DND-41 (cell line): ENCODE measurements around the gene AJAP1.

ENCODE experiments used
- ATAC-seq: fragments of 200-7000 bp; cut with Tn5 transposase; 3 replicates; pipeline ENCODE4 v1.9.1; 2021; ENCODE audit warnings: low read depth; ENCODE audit not compliant: insufficient read depth
- DNase-seq: peaks from one replicate; pipeline ENCODE4 v3.0.0-alpha.2; 2020
- H2AFZ ChIP-seq: 2 replicates; pipeline ENCODE4 v1.6.0; 2012; ENCODE audit warnings: low read depth, low read length
- H3K27ac ChIP-seq: 2 replicates; pipeline ENCODE4 v1.5.1; 2012; ENCODE audit warnings: low read length, inconsistent platforms
- H3K27me3 ChIP-seq: fragments of 200-600 bp; sonication (generic); 2 replicates; pipeline ENCODE4 v1.6.0; 2012; ENCODE audit warnings: low read length, mild to moderate bottlenecking, inconsistent platforms; ENCODE audit not compliant: insufficient read depth, poor library complexity
- H3K36me3 ChIP-seq: 2 replicates; pipeline ENCODE4 v1.5.1; 2012; ENCODE audit warnings: low read length, inconsistent platforms; ENCODE audit not compliant: insufficient read depth
- H3K4me1 ChIP-seq: 2 replicates; pipeline ENCODE4 v1.5.1; 2012; ENCODE audit warnings: mild to moderate bottlenecking, low read length; ENCODE audit not compliant: insufficient read depth
- H3K4me2 ChIP-seq: 2 replicates; pipeline ENCODE4 v1.6.0; 2012; ENCODE audit warnings: mild to moderate bottlenecking, moderate library complexity, low read length, inconsistent platforms; ENCODE audit not compliant: insufficient read depth
- H3K4me3 ChIP-seq, 2 experiments: fragments of 200-600 bp in 1 of 2; shearing (Covaris generic) in 1 of 2; 2 replicates each; pipeline ENCODE4 v1.5.1; 2012 to 2016; ENCODE audit warnings: inconsistent platforms in 2 of 2, low read length in 2 of 2, mild to moderate bottlenecking in 2 of 2, low read depth in 1 of 2, moderate library complexity in 1 of 2
- H3K79me2 ChIP-seq: 2 replicates; pipeline ENCODE4 v1.6.0; 2012; ENCODE audit warnings: low read length, inconsistent platforms; ENCODE audit not compliant: insufficient read depth
- H3K9ac ChIP-seq: 2 replicates; pipeline ENCODE4 v1.6.0; 2012; ENCODE audit warnings: low read depth, mild to moderate bottlenecking, inconsistent platforms, low read length, moderate library complexity
- H3K9me3 ChIP-seq: 2 replicates; pipeline ENCODE4 v1.5.1; 2012; ENCODE audit warnings: low read length, moderate library complexity, mild to moderate bottlenecking, inconsistent platforms; ENCODE audit not compliant: insufficient read depth, severe bottlenecking
- H4K20me1 ChIP-seq: 2 replicates; pipeline ENCODE4 v1.6.0; 2012; ENCODE audit warnings: low read length; ENCODE audit not compliant: insufficient read depth
- CTCF ChIP-seq: IDR thresholded peaks from 2 replicates; pipeline ENCODE4 v1.5.1; 2012; ENCODE audit warnings: borderline replicate concordance, low read length, moderate library complexity, mild to moderate bottlenecking; ENCODE audit not compliant: poor library complexity, severe bottlenecking; ENCODE audit errors: extremely low read depth
- EZH2 ChIP-seq: IDR thresholded peaks from 3 replicates; pipeline ENCODE4 v1.6.1; 2012; ENCODE audit warnings: borderline replicate concordance, low read depth, mild to moderate bottlenecking, moderate library complexity, low read length, inconsistent platforms; ENCODE audit not compliant: severe bottlenecking

AJAP1 gene

GRCh38 chr1:4689271-4689935, 35.0 kb downstream of the AJAP1 start:
- Histone ChIP-seq H3K27ac (no peak overlapping the region), H3K36me3 (no peaks in the 10 kb centered on the region), H3K4me3 (no peak overlapping the region), H4K20me1 (no peaks in the 10 kb centered on the region), H3K9ac (no peak overlapping the region), H2AFZ (no peak overlapping the region), H3K27me3 (no peaks in the 10 kb centered on the region), H3K4me2 (no peak overlapping the region), H3K79me2 (no peaks in the 10 kb centered on the region), H3K9me3 (no peaks in the 10 kb centered on the region), H3K4me1 (no peaks in the 10 kb centered on the region)
- TF ChIP-seq EZH2 (no peak), CTCF (no peak)
- no peak for DNase-seq
- ATAC-seq, result no peak

GRCh38 chr1:4689941-4690635, 35.7 kb downstream of the AJAP1 start:
- H3K4me2 ChIP-seq, result no peak overlapping the region
- H3K27me3 ChIP-seq, result no peaks in the 10 kb centered on the region
- H3K9ac ChIP-seq, result no peak overlapping the region
- H2AFZ ChIP-seq, result no peak overlapping the region
- no peaks in the 10 kb centered on the region for H3K9me3 ChIP-seq
- H4K20me1 ChIP-seq, result no peaks in the 10 kb centered on the region
- H3K4me3 ChIP-seq, result no peak overlapping the region
- no peaks in the 10 kb centered on the region for H3K36me3 ChIP-seq
- no peak overlapping the region for H3K27ac ChIP-seq
- TF ChIP-seq EZH2, result no peak
- no peak for TF ChIP-seq CTCF
- DNase-seq (no peak), ATAC-seq (no peak)
- no peaks in the 10 kb centered on the region for H3K79me2 ChIP-seq
- no peaks in the 10 kb centered on the region for H3K4me1 ChIP-seq

GRCh38 chr1:4690951-4691675, 36.7 kb downstream of the AJAP1 start:
- Histone ChIP-seq H4K20me1 (no peaks in the 10 kb centered on the region), H3K4me3 (no peak overlapping the region), H3K36me3 (no peaks in the 10 kb centered on the region), H3K9me3 (no peaks in the 10 kb centered on the region), H3K79me2 (no peaks in the 10 kb centered on the region), H3K27me3 (no peaks in the 10 kb centered on the region), H3K4me2 (no peak overlapping the region), H3K4me1 (no peaks in the 10 kb centered on the region), H3K9ac (no peak overlapping the region), H2AFZ (no peak overlapping the region), H3K27ac (no peak overlapping the region)
- TF ChIP-seq EZH2 (no peak), CTCF (no peak)
- no peak for ATAC-seq
- DNase-seq, result no peak
